NCI-H1930 (cell line): ENCODE data around the gene DHDDS.
"Not testable (repeated sequence)": the region's sequence is repeated elsewhere in the genome, so short reads cannot be mapped to it uniquely, and the experiment has no call there.

Experiments
- DNase-seq, 2 experiments: peaks; one replicate each; lab custom pipeline; 2025; lab: John Stamatoyannopoulos, UW

DHDDS gene

DNA sequence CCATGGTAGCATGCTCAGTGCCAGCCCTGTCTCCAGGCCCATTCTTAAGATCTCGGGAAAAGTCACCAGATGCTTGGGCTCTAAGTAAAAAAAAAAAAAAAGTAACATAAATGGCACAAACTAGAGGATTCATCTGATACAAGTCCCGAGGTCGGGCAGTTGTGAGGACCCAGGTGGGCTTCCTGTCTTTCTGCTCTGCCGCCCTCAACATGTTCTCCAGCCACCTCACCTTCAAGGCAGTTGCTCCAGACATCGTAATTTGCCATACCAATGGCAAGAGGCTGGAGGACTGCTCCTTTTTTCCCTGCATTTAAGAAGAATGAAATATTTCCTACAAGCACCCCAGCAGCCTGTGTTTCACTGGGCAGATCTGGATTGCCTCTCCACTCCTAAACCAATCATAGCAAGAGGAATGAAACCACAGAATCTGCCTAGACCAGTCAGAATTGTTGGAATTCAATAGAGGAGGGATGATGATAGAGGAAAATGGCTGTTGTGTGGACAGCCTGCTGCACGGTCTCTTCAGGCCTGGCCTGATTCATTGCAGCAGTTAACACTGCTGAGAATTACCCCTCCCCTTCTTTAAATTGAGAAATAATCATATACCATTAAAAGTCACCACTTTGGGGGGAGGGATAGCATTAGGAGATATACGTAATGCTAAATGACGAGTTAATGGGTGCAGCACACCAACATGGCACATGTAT is 45.5 kb downstream of the DHDDS start:
- no peak for DNase-seq

- no peak for DNase-seq
Measured at GRCh38 chr1:26478159-26478558, 46.0 kb downstream of the DHDDS start.

DNA sequence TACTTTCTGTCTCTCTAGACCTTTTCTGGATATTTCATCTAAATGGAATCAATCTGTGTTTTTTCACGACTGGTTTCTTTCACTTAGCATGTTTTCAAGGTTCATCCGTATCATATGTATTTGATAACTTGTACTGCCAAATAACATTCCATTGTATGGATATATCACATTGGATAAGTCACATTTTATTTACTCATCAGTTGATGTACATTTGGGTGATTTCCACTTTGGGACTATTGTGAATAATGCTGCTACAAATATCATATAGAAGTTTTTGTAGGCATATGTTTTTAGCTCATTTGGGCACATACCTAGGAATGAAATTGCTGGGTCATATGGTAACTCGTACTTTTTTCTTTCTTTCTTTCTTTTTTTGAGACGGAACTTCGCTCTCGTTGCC is 46.9 kb downstream of the DHDDS start:
- DNase-seq: no peak

- no peak for DNase-seq
Measured at GRCh38 chr1:26482921-26483320, 50.8 kb downstream of the DHDDS start.

DNA sequence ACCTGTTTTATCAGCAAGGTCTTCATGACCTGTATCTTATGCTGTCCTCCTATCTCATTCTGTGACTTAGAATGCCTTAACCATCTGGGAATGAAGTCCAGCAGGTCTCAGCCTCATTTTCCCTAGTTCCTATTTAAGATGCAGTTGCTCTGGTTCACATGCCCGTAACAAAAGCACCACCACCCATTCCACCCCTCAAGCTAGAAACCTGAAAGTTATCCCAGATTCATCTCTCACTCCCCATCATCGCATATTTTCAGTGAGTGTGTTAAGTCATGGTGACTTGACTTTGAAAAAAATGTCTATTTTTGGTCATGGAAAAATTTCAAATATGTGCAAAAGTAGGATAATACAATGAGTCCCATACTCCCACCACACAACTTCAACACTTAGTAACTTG is 51.9 kb downstream of the DHDDS start:
- no peak for DNase-seq

GRCh38 chr1:26490155-26490554 is 58.0 kb downstream of the DHDDS start:
- DNase-seq: no peak

DNA sequence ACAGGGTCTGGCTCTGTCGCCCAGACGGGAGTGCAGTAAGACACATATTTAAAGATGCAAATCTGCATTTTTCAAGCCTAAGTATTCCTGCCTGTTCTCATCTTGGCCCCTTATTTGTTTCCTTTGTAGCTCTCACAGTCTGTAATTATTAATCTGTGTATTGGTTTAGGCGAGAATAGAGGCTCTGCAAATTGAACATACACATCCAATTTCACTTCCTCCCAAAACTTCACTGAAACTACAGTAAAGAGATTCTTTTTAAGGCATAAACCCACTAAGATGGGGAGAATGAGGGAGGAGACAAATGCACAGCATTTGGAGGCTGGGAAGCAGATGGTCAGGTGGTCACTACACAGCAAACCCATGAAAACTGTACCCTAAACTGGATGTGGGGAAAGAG is 61.1 kb downstream of the DHDDS start:
- no peak for DNase-seq

DNA sequence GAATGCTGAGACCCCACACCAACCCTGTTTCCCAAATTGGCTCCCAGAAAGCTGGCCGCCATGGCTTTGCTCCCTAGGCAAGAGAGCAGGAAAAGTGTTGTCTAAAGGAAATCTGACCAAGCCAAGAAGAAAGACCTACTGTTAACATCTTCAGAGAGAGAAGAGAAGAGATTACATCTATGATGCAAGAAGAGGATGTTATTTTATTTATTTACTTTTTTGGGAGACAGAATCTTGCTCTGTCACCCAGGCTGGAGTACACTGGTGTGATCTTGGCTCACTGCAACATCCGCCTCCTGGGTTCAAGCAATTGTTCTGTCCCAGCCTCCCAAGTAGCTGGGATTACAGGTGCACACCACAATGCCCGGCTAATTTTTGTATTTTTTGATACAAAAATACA is 61.8 kb downstream of the DHDDS start:
- DNase-seq: no peak

GRCh38 chr1:26496861-26497260 is 64.7 kb downstream of the DHDDS start:
- no peak for DNase-seq

- DNase-seq: no peak
Measured at GRCh38 chr1:26498894-26499293, 66.8 kb downstream of the DHDDS start.

GRCh38 chr1:26500488-26501175 is 68.5 kb downstream of the DHDDS start:
- peak; percentile 67 to 89 for DNase-seq

GRCh38 chr1:26510711-26511110 is 78.6 kb downstream of the DHDDS start:
- not testable (repeated sequence) for DNase-seq

DNA sequence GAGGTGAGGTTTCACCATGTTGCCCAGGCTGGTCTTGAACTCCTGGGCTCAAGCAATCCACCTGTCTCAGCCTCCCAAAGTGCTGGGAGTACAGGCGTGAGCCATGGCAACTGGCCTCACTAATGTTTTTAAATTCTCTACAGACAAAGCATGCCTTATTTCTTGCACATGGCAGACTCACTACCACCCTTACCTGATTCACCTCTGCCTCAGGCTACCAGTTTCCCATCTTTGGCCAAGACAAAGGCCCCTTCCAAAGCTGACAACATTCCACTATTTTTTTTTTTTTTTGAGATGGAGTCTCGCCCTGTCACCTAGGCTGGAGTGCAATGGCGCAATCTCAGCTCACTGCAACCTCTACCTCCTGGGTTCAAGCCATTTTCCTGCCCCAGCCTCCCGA is 83.7 kb downstream of the DHDDS start:
- not testable (repeated sequence) for DNase-seq

GRCh38 chr1:26516987-26517765 is 85.1 kb downstream of the DHDDS start:
- peak in 1 of 2 experiments; percentile 6 for DNase-seq

GRCh38 chr1:26517766-26518049 is 85.6 kb downstream of the DHDDS start:
- no peak for DNase-seq

- DNase-seq: no peak
Measured at GRCh38 chr1:26518355-26518754, 86.2 kb downstream of the DHDDS start.

GRCh38 chr1:26520339-26520738 is 88.2 kb downstream of the DHDDS start:
- no peak for DNase-seq
